ENCODE data around the gene TNIP3. TPM values are rescaled to one million over a fixed set of nuclear protein-coding genes. Genes with fewer than 3 reads are reported as not detected.

The TNIP3 gene
- total RNA-seq, 4 donors from 2014 or later, result 0.44 TPM; not detected in 3

DNA sequence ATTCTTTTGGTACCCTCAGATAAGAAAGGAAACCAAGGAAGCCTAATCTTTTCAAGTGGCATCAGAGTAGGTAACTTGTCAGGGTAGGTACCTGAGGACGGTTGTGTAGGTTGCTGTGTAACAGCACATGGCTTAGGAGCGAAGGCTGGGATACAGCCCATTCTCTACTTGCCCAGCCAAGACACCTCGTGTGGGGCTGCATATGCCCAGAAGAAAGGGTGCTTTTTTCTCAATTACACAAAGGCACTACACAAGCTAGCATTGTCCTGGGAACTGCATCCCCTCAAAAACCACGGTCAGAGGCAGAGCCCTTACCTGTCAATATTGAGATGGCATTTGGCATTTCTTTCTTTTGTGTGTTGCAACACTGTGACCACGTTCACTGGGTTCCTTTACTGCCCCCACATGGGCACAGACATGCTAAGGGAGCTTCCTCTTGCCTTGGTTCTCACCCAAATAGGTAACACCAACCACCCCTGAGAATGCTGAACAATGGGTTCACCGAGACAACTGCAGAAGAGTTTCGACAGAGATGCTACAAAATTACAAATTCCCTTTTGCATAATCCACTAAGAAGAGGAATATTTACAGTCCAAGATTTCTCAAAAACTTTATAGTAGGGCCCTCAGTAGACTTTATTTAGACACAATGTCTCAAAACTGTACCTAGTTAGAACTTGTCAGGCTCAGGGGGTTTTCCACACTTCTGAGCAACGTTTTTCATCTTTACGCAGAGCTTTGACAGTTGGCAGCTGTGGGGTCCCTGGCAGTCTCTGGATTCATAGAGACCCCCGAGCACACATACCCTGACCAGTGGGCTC is 35.8 kb upstream of the TNIP3 start:
- Histone ChIP-seq H3K27ac (no peak overlapping the region), H3K4me1 (peaks cover 0 to 3% (median 0%) of the 10 kb centered on the region in 4 donors)
- TF ChIP-seq, protein P1, sequence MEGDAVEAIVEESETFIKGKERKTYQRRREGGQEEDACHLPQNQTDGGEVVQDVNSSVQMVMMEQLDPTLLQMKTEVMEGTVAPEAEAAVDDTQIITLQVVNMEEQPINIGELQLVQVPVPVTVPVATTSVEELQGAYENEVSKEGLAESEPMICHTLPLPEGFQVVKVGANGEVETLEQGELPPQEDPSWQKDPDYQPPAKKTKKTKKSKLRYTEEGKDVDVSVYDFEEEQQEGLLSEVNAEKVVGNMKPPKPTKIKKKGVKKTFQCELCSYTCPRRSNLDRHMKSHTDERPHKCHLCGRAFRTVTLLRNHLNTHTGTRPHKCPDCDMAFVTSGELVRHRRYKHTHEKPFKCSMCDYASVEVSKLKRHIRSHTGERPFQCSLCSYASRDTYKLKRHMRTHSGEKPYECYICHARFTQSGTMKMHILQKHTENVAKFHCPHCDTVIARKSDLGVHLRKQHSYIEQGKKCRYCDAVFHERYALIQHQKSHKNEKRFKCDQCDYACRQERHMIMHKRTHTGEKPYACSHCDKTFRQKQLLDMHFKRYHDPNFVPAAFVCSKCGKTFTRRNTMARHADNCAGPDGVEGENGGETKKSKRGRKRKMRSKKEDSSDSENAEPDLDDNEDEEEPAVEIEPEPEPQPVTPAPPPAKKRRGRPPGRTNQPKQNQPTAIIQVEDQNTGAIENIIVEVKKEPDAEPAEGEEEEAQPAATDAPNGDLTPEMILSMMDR (IDR thresholded peaks at IDR 0.05), result no peak
- TF ChIP-seq POLR2A (IDR thresholded peaks at IDR 0.05) (no peak), EP300 (IDR thresholded peaks at IDR 0.05) (no peak)

DNA sequence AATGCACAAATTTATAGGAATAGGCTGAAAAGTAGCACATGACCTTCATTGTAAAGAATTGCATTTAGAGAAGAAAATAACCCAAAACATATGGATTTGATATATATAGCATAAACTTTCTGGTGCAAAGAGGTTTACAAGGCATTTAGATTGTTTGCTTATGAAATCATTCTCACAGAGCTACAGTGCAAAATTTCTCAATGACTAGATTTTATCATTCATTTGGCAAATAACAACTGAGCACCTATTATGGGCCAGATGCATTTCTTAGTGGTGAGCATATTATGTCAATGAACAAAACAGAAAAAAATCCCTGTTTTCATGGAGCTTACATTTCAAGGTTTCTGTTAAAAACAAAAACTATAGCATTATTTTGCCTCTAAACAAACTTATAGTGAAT is 34.1 kb upstream of the TNIP3 start:
- Histone ChIP-seq H3K36me3 (no peaks in the 10 kb centered on the region), H3K9me3 (no peaks in the 10 kb centered on the region), H3K27me3 (no peaks in the 10 kb centered on the region), H3K4me3 (no peak overlapping the region), H3K27ac (no peak overlapping the region), H3K4me1 (peaks cover 0 to 3% (median 0%) of the 10 kb centered on the region in 4 donors)
- DNase-seq (ENCODE audit: low spot score in 2 of 2), result no peak
- TF ChIP-seq EP300 (IDR thresholded peaks at IDR 0.05), result no peak

More for the DNA sequence above, 35.8 kb upstream of the TNIP3 start:
- H3K9me3 ChIP-seq, result no peaks in the 10 kb centered on the region
- DNase-seq (ENCODE audit: low spot score in 2 of 2), result no peak
- no peaks in the 10 kb centered on the region for H3K36me3 ChIP-seq
- no peak overlapping the region for H3K4me3 ChIP-seq
- 66 to 71% methylated on average over 10 of the region's 10 CpGs for WGBS, 2 donors
- H3K27me3 ChIP-seq, result no peaks in the 10 kb centered on the region

DNA sequence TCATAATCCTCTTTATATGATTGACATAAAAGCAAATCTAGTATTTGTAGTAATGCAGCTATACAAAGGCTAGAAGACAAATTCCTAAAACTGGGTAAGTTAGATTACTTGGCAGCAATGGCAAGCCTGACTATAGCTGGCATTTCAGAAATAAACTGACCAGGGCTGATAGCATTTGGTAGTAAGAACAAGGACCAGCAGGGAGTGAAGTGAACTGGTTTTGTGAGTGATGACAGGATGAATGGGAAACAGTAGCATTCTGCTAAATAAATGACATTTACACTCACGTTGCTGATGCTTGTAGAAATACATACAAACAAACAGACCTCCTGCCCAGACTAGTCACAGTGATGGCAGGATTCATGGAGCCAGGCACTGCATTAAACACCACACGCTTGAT is 31.5 kb upstream of the TNIP3 start:
- WGBS, 2 donors, result 59 to 64% methylated on average over 2 of the region's 2 CpGs
- Histone ChIP-seq H3K4me1 (peaks cover 0 to 8% (median 1%) of the 10 kb centered on the region in 4 donors), H3K27me3 (no peaks in the 10 kb centered on the region), H3K36me3 (no peaks in the 10 kb centered on the region), H3K9me3 (no peaks in the 10 kb centered on the region), H3K27ac (no peak overlapping the region), H3K4me3 (no peak overlapping the region)
- TF ChIP-seq EP300 (IDR thresholded peaks at IDR 0.05), result no peak
- TF ChIP-seq POLR2A (IDR thresholded peaks at IDR 0.05), result no peak
- TF ChIP-seq, protein P1 (IDR thresholded peaks at IDR 0.05), result no peak
- no peak for DNase-seq (ENCODE audit: low spot score in 2 of 2)

DNA sequence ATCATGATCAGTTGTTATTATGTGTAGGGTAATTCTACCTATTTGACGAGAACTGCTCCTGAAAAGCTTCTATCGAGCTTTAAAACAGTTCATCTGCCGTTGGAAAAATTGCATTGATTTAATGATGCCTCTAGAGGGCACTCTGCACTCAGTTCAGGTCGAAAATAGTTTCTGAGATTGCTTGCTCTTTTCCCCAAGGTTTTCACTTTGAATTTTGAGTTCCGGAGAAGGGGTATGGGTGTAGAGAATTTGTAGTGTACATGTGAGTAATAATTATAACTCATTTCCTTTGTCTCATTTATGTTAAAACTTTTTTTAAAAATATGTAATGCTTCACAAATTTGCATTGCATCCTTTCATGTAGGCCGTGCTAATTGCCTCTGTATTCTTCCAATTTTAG is 28.4 kb upstream of the TNIP3 start:
- TF ChIP-seq EP300 (IDR thresholded peaks at IDR 0.05), result no peak
- TF ChIP-seq, protein P1 (IDR thresholded peaks at IDR 0.05), result peak; percentile 50 to 69 (median 62)
- WGBS, 2 donors, result 20 to 21% methylated on average over 6 of the region's 6 CpGs

DNA sequence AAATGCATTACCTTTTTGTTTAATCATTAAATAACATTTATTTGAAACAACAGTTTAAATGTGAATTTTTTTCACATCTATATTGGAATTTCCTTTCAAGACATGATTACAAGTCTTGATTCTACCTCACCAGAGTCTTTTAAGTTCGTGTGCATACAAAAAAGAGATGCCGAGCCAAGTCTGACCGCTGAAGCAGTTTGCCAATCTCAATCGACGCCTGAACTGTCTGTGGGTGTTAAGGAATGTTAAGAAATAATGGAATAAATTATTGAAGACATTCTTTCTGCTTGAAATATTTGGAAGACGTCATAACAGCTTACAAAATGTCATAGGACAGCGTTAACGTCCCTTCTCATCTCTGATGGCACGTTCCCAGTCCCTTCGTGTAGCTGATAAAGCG is 27.9 kb upstream of the TNIP3 start:
- TF ChIP-seq, protein P1 (IDR thresholded peaks at IDR 0.05), result no peak
- no peak for TF ChIP-seq EP300 (IDR thresholded peaks at IDR 0.05)
- no peak for TF ChIP-seq POLR2A (IDR thresholded peaks at IDR 0.05)
- no peak for DNase-seq (ENCODE audit: low spot score in 2 of 2)
- 37 to 41% methylated on average over 11 of the region's 11 CpGs for WGBS, 2 donors
- H3K4me1 ChIP-seq, result peaks cover 0 to 8% (median 0%) of the 10 kb centered on the region in 4 donors
- no peak overlapping the region for H3K27ac ChIP-seq
- no peaks in the 10 kb centered on the region for H3K36me3 ChIP-seq
- H3K9me3 ChIP-seq, result no peaks in the 10 kb centered on the region
- H3K27me3 ChIP-seq, result no peaks in the 10 kb centered on the region
- H3K4me3 ChIP-seq, result peak overlapping the region in 1 of 4 donors; percentile 10

More for the DNA sequence above, 28.4 kb upstream of the TNIP3 start:
- H3K4me3 ChIP-seq, result peak overlapping the region in 1 of 4 donors; percentile 10
- H3K9me3 ChIP-seq, result no peaks in the 10 kb centered on the region
- no peak for DNase-seq (ENCODE audit: low spot score in 2 of 2)
- H3K27me3 ChIP-seq, result no peaks in the 10 kb centered on the region
- no peak overlapping the region for H3K27ac ChIP-seq
- H3K36me3 ChIP-seq, result no peaks in the 10 kb centered on the region
- H3K4me1 ChIP-seq, result peaks cover 0 to 8% (median 0%) of the 10 kb centered on the region in 4 donors
